Measurements from ENCODE around the gene NTN5.

Gene NTN5

GRCh38 chr19:48646001-48646721, 26.7 kb downstream of the NTN5 start, which contains the start of gene CA11:
Gene CA11 (minus strand): TSS chr19:48646187. CDS start chr19:48645632, 555 bp downstream.
- ChIA-PET POLR2A (interaction anchor here (0.5 to 1.5 kb wide), 3 partner anchors 8 to 325 kb away, joined by 3 to 5 read pairs (median 3); no protein-coding TSS in a partner anchor), CTCF (interaction anchor here (0.6 to 4.5 kb wide), 15 partner anchors 12 to 207 kb away, joined by 3 to 40 read pairs (median 4); no protein-coding TSS in a partner anchor)
- DNase-seq: peak; percentile 87 to 94 (median 94)
- 0% methylated on average over 19 of the region's 33 CpGs for WGBS (ENCODE audit: insufficient coverage)
- Histone ChIP-seq H3K36me3 (ENCODE audit: control insufficient read depth in 4 of 4, insufficient read depth in 4 of 4, low read length in 3 of 4) (no peaks in the 10 kb centered on the region), H3K4me1 (ENCODE audit: control extremely low read depth in 1 of 4, control insufficient read depth in 4 of 4, insufficient read depth in 4 of 4, low read length in 3 of 4) (peaks cover 3 to 27% (median 22%) of the 10 kb centered on the region in 4 experiments), H3K27ac (ENCODE audit: insufficient read depth in 1 of 2, low read depth in 1 of 2, low read length in 2 of 2, poor library complexity in 1 of 2, severe bottlenecking in 2 of 2) (peak within 1 kb of the TSS in 1 of 2 experiments; percentile 61), H3K4me3 (ENCODE audit: control insufficient read depth in 1 of 7, extremely low read depth in 1 of 7, insufficient read depth in 4 of 7, low read depth in 2 of 7, low read length in 6 of 7) (peak within 1 kb of the TSS; percentile 47 to 82 (median 59)), H3K27me3 (replicated peaks in 2 of 5; ENCODE audit: control insufficient read depth in 4 of 5, insufficient read depth in 5 of 5, low read length in 4 of 5) (no peaks in the 10 kb centered on the region), H3K9me3 (ENCODE audit: control extremely low read depth in 1 of 5, control insufficient read depth in 4 of 5, insufficient read depth in 2 of 5, low read depth in 1 of 5, low read length in 4 of 5) (no peaks in the 10 kb centered on the region)

DNA sequence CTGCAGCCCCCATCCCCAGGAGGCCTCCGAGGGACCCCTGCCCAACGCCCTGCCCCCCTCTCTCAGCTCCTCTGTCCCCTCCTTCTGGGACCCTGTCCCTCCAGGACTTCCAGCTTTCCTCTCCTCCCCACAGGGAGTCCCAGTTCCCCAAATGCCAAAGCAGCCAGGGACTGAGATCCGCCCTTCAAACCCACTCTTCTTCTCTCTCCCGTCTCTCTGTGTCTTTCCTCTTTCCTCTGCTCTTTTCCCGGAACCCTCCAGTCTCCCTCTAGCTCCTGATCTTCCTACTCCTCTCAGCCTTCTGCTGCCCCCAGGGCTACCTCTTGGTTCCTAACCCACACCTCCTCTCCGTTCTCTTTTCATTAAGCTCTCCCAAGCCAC, 27.2 kb downstream of the NTN5 start:
- no peaks in the 10 kb centered on the region for H3K27me3 ChIP-seq (replicated peaks in 2 of 5; ENCODE audit: control insufficient read depth in 4 of 5, insufficient read depth in 5 of 5, low read length in 4 of 5)
- CTCF ChIA-PET: interaction anchor here (0.6 to 4.5 kb wide), 15 partner anchors 12 to 208 kb away, joined by 3 to 40 read pairs (median 4); no protein-coding TSS in a partner anchor
- no peak for DNase-seq
- peaks cover 3 to 27% (median 22%) of the 10 kb centered on the region in 4 experiments for H3K4me1 ChIP-seq (ENCODE audit: control extremely low read depth in 1 of 4, control insufficient read depth in 4 of 4, insufficient read depth in 4 of 4, low read length in 3 of 4)
- WGBS (ENCODE audit: insufficient coverage): 0% methylated on average over 5 of the region's 6 CpGs
- peak overlapping the region in 1 of 2 experiments; percentile 43 for H3K27ac ChIP-seq (ENCODE audit: insufficient read depth in 1 of 2, low read depth in 1 of 2, low read length in 2 of 2, poor library complexity in 1 of 2, severe bottlenecking in 2 of 2)
- H3K36me3 ChIP-seq (ENCODE audit: control insufficient read depth in 4 of 4, insufficient read depth in 4 of 4, low read length in 3 of 4): no peaks in the 10 kb centered on the region
- POLR2A ChIA-PET: interaction anchor here (0.5 to 1.5 kb wide), 2 partner anchors 8 to 13 kb away, joined by 3 to 5 read pairs; no protein-coding TSS in a partner anchor
- no peaks in the 10 kb centered on the region for H3K9me3 ChIP-seq (ENCODE audit: control extremely low read depth in 1 of 5, control insufficient read depth in 4 of 5, insufficient read depth in 2 of 5, low read depth in 1 of 5, low read length in 4 of 5)
- H3K4me3 ChIP-seq (ENCODE audit: control insufficient read depth in 1 of 7, extremely low read depth in 1 of 7, insufficient read depth in 4 of 7, low read depth in 2 of 7, low read length in 6 of 7): peak overlapping the region; percentile 40 to 82 (median 59)

DNA sequence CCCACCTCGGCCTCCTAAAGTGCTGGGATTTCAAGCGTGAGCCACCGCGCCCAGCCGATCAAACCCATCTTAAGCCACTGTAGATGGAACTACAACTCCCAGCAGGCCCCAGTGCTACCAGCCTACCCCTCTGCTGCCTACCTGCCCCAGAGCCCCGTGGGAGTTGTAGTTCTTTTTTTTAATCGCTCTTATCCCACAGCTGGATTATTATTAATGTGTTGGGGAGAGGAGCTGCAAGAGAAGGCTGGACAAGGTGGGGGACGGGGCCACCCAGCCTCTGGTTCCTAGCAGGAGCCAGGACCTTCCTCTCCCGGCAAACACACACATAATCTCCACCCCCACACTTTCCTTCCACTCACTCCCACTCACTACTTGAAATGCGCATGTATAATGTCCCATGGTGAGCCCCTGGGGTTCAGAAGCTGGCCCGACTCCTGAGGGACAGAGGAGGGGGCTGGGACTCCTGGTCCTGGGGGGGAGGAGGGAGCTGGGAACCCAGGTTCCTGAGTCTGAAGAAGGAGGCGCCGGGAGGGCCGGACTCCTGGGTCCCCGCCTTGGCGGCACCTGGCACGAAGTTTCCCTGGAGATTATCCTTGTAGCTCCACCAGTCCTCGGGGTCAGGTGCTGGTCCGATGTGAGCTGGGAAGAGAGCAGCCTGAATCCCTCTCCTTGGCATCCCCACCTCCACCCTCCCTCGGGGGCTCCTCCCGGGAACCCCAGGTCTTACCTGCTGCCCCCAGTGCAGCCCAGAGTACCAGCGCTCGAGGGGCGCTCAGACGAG, 27.8 kb downstream of the NTN5 start:
- ChIA-PET CTCF (interaction anchor here (0.8 to 4.5 kb wide), 11 partner anchors 11 to 198 kb away, joined by 3 to 40 read pairs (median 8); no protein-coding TSS in a partner anchor), POLR2A (interaction anchor here (0.6 kb wide), 1 partner anchor 150 kb away, joined by 3 read pairs; no protein-coding TSS in a partner anchor)
- DNase-seq: peak; percentile 81 to 90 (median 89)
- peaks cover 3 to 27% (median 22%) of the 10 kb centered on the region in 4 experiments for H3K4me1 ChIP-seq (ENCODE audit: control extremely low read depth in 1 of 4, control insufficient read depth in 4 of 4, insufficient read depth in 4 of 4, low read length in 3 of 4)
- H3K4me3 ChIP-seq (ENCODE audit: control insufficient read depth in 1 of 7, extremely low read depth in 1 of 7, insufficient read depth in 4 of 7, low read depth in 2 of 7, low read length in 6 of 7): peak overlapping the region; percentile 40 to 82 (median 59)
- peak overlapping the region in 1 of 2 experiments; percentile 43 for H3K27ac ChIP-seq (ENCODE audit: insufficient read depth in 1 of 2, low read depth in 1 of 2, low read length in 2 of 2, poor library complexity in 1 of 2, severe bottlenecking in 2 of 2)
- H3K9me3 ChIP-seq (ENCODE audit: control extremely low read depth in 1 of 5, control insufficient read depth in 4 of 5, insufficient read depth in 2 of 5, low read depth in 1 of 5, low read length in 4 of 5): no peaks in the 10 kb centered on the region
- H3K36me3 ChIP-seq (ENCODE audit: control insufficient read depth in 4 of 4, insufficient read depth in 4 of 4, low read length in 3 of 4): no peaks in the 10 kb centered on the region
- H3K27me3 ChIP-seq (replicated peaks in 2 of 5; ENCODE audit: control insufficient read depth in 4 of 5, insufficient read depth in 5 of 5, low read length in 4 of 5): no peaks in the 10 kb centered on the region
- WGBS (ENCODE audit: insufficient coverage): 0% methylated on average over 19 of the region's 25 CpGs

- H3K27ac ChIP-seq (ENCODE audit: insufficient read depth in 1 of 2, low read depth in 1 of 2, low read length in 2 of 2, poor library complexity in 1 of 2, severe bottlenecking in 2 of 2): no peak overlapping the region
- H3K27me3 ChIP-seq (replicated peaks in 2 of 5; ENCODE audit: control insufficient read depth in 4 of 5, insufficient read depth in 5 of 5, low read length in 4 of 5): no peaks in the 10 kb centered on the region
- 100% methylated on average over 1 of the region's 4 CpGs for WGBS (ENCODE audit: insufficient coverage)
- H3K4me1 ChIP-seq (ENCODE audit: control extremely low read depth in 1 of 4, control insufficient read depth in 4 of 4, insufficient read depth in 4 of 4, low read length in 3 of 4): peaks cover 3 to 27% (median 24%) of the 10 kb centered on the region in 4 experiments
- DNase-seq: no peak
- no peaks in the 10 kb centered on the region for H3K9me3 ChIP-seq (ENCODE audit: control extremely low read depth in 1 of 5, control insufficient read depth in 4 of 5, insufficient read depth in 2 of 5, low read depth in 1 of 5, low read length in 4 of 5)
- CTCF ChIA-PET: interaction anchor here (4.5 kb wide), 1 partner anchor 31 kb away, joined by 40 read pairs; no protein-coding TSS in a partner anchor
- H3K36me3 ChIP-seq (ENCODE audit: control insufficient read depth in 4 of 4, insufficient read depth in 4 of 4, low read length in 3 of 4): no peaks in the 10 kb centered on the region
- POLR2A ChIA-PET: no interaction called here
- peak overlapping the region in 1 of 7 experiments; percentile 82 for H3K4me3 ChIP-seq (ENCODE audit: control insufficient read depth in 1 of 7, extremely low read depth in 1 of 7, insufficient read depth in 4 of 7, low read depth in 2 of 7, low read length in 6 of 7)
These were observed 28.5 kb downstream of the NTN5 start for GRCh38 chr19:48644355-48644754.

- no peaks in the 10 kb centered on the region for H3K27me3 ChIP-seq (replicated peaks in 2 of 5; ENCODE audit: control insufficient read depth in 4 of 5, insufficient read depth in 5 of 5, low read length in 4 of 5)
- H3K36me3 ChIP-seq (ENCODE audit: control insufficient read depth in 4 of 4, insufficient read depth in 4 of 4, low read length in 3 of 4): no peaks in the 10 kb centered on the region
- POLR2A ChIA-PET: no interaction called here
- H3K4me1 ChIP-seq (ENCODE audit: control extremely low read depth in 1 of 4, control insufficient read depth in 4 of 4, insufficient read depth in 4 of 4, low read length in 3 of 4): peaks cover 7 to 38% (median 33%) of the 10 kb centered on the region in 4 experiments
- H3K27ac ChIP-seq (ENCODE audit: insufficient read depth in 1 of 2, low read depth in 1 of 2, low read length in 2 of 2, poor library complexity in 1 of 2, severe bottlenecking in 2 of 2): no peak overlapping the region
- no peaks in the 10 kb centered on the region for H3K9me3 ChIP-seq (ENCODE audit: control extremely low read depth in 1 of 5, control insufficient read depth in 4 of 5, insufficient read depth in 2 of 5, low read depth in 1 of 5, low read length in 4 of 5)
- WGBS (ENCODE audit: insufficient coverage): 97% methylated on average over 5 of the region's 5 CpGs
- CTCF ChIA-PET: interaction anchor here (4.5 kb wide), 1 partner anchor 33 kb away, joined by 40 read pairs; no protein-coding TSS in a partner anchor
- no peak overlapping the region for H3K4me3 ChIP-seq (ENCODE audit: control insufficient read depth in 1 of 7, extremely low read depth in 1 of 7, insufficient read depth in 4 of 7, low read depth in 2 of 7, low read length in 6 of 7)
- DNase-seq: no peak
These were observed 30.0 kb downstream of the NTN5 start for GRCh38 chr19:48642862-48643261.

DNA sequence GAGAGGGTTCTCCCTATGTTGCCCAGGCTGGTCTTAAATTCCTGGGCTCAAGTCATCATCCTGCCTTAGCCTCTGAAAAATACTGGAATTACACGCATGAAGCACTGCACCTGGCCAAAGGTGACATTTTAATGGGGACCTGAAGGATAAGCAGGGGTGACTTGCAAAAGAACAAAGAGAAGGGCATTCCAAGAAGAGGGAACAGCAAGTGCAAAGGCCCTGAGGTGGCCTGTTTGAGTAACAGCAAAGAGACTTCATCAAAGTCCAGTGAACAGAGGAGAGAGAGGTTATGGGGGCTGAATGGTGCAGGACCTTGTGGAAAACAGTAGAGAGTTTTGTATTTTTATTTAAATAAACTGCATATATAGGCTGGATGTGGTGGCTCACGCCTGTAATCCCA, 31.0 kb downstream of the NTN5 start:
- no peaks in the 10 kb centered on the region for H3K9me3 ChIP-seq (ENCODE audit: control extremely low read depth in 1 of 5, control insufficient read depth in 4 of 5, insufficient read depth in 2 of 5, low read depth in 1 of 5, low read length in 4 of 5)
- H3K4me3 ChIP-seq (ENCODE audit: control insufficient read depth in 1 of 7, extremely low read depth in 1 of 7, insufficient read depth in 4 of 7, low read depth in 2 of 7, low read length in 6 of 7): no peak overlapping the region
- H3K27ac ChIP-seq (ENCODE audit: insufficient read depth in 1 of 2, low read depth in 1 of 2, low read length in 2 of 2, poor library complexity in 1 of 2, severe bottlenecking in 2 of 2): no peak overlapping the region
- ChIA-PET POLR2A (no interaction called here), CTCF (no interaction called here)
- 88% methylated on average over 1 of the region's 2 CpGs for WGBS (ENCODE audit: insufficient coverage)
- no peak for DNase-seq
- H3K27me3 ChIP-seq (replicated peaks in 2 of 5; ENCODE audit: control insufficient read depth in 4 of 5, insufficient read depth in 5 of 5, low read length in 4 of 5): no peaks in the 10 kb centered on the region
- H3K36me3 ChIP-seq (ENCODE audit: control insufficient read depth in 4 of 4, insufficient read depth in 4 of 4, low read length in 3 of 4): no peaks in the 10 kb centered on the region
- peaks cover 5 to 38% (median 35%) of the 10 kb centered on the region in 4 experiments for H3K4me1 ChIP-seq (ENCODE audit: control extremely low read depth in 1 of 4, control insufficient read depth in 4 of 4, insufficient read depth in 4 of 4, low read length in 3 of 4)
